Glutamatergic neuron (in vitro differentiated cells): ENCODE measurements around the gene VCP. TPM values are rescaled to one million over a fixed set of nuclear protein-coding genes. Genes with fewer than 3 reads are reported as not detected.

Experiments
- DNase-seq: peaks from one replicate; pipeline ENCODE4 v3.0.0; 2022
- H3K27ac Mint-ChIP-seq: one replicate; pipeline ENCODE4 v1.8.0; 2020; ENCODE audit warnings: mild to moderate bottlenecking, mixed read lengths, inconsistent platforms; ENCODE audit not compliant: unreplicated experiment
- H3K27me3 Mint-ChIP-seq: one replicate; pipeline ENCODE4 v1.8.0; 2020; ENCODE audit warnings: mild to moderate bottlenecking, moderate library complexity, mixed read lengths, inconsistent platforms; ENCODE audit not compliant: unreplicated experiment
- H3K36me3 Mint-ChIP-seq: one replicate; pipeline ENCODE4 v1.8.0; 2020; ENCODE audit warnings: mild to moderate bottlenecking, mixed read lengths, inconsistent platforms; ENCODE audit not compliant: unreplicated experiment
- H3K4me1 Mint-ChIP-seq: one replicate; pipeline ENCODE4 v1.8.0; 2020; ENCODE audit warnings: mild to moderate bottlenecking, low read depth, mixed read lengths, inconsistent platforms; ENCODE audit not compliant: unreplicated experiment
- H3K4me3 Mint-ChIP-seq: one replicate; pipeline ENCODE4 v1.8.0; 2020; ENCODE audit warnings: mild to moderate bottlenecking, mixed read lengths, inconsistent platforms; ENCODE audit not compliant: unreplicated experiment
- H3K9me3 Mint-ChIP-seq: one replicate; pipeline ENCODE4 v1.8.0; 2020; ENCODE audit warnings: mild to moderate bottlenecking, moderate library complexity, mixed read lengths, inconsistent platforms; ENCODE audit not compliant: unreplicated experiment
- CTCF ChIP-seq: fragments of 200-600 bp; sonication (generic); IDR thresholded peaks from one replicate; pipeline ENCODE4 v1.5.0; 2021; ENCODE audit not compliant: partially characterized antibody, unreplicated experiment
- total RNA-seq: library from RNA; stranded (reverse); fragmentation: NEBNext Ultra II Directional; extraction: Animal tissue kit (Norgen Biotek cat#: 25700); gene quantifications from one replicate; pipeline ENCODE4 v1.2.1, GENCODE V29; 2021; ENCODE audit not compliant: unreplicated experiment

VCP gene
- total RNA-seq, 1 donor from 2014 or later: 297 TPM

GRCh38 chr9:35105571-35106342, 33.3 kb upstream of the VCP start:
- Mint-ChIP-seq H3K4me1 (peaks cover 28% of the 10 kb centered on the region), H3K27ac (no peak overlapping the region), H3K27me3 (peaks cover 8% of the 10 kb centered on the region), H3K36me3 (no peaks in the 10 kb centered on the region), H3K9me3 (peaks cover 14% of the 10 kb centered on the region), H3K4me3 (no peak overlapping the region)
- no peak for DNase-seq
- TF ChIP-seq CTCF: no peak

- Mint-ChIP-seq H3K4me1 (peaks cover 25% of the 10 kb centered on the region), H3K27me3 (peaks cover 8% of the 10 kb centered on the region), H3K27ac (peak overlapping the region; percentile 22), H3K4me3 (peak overlapping the region; percentile 7), H3K36me3 (no peaks in the 10 kb centered on the region), H3K9me3 (peaks cover 13% of the 10 kb centered on the region)
- TF ChIP-seq CTCF: no peak
- no peak for DNase-seq
Observed at GRCh38 chr9:35105126-35105525, 32.7 kb upstream of the VCP start.

- H3K4me1 Mint-ChIP-seq: peaks cover 23% of the 10 kb centered on the region
- no peaks in the 10 kb centered on the region for H3K36me3 Mint-ChIP-seq
- peaks cover 12% of the 10 kb centered on the region for H3K9me3 Mint-ChIP-seq
- no peak for DNase-seq
- H3K27ac Mint-ChIP-seq: no peak overlapping the region
- TF ChIP-seq CTCF: no peak
- no peak overlapping the region for H3K4me3 Mint-ChIP-seq
- H3K27me3 Mint-ChIP-seq: peaks cover 8% of the 10 kb centered on the region
Observed at GRCh38 chr9:35104586-35104985, 32.2 kb upstream of the VCP start.

GRCh38 chr9:35103660-35104191, 31.3 kb upstream of the VCP start:
- no peaks in the 10 kb centered on the region for H3K36me3 Mint-ChIP-seq
- H3K4me1 Mint-ChIP-seq: peaks cover 22% of the 10 kb centered on the region
- H3K27ac Mint-ChIP-seq: peak overlapping the region; percentile 86
- H3K9me3 Mint-ChIP-seq: peaks cover 12% of the 10 kb centered on the region
- peaks cover 8% of the 10 kb centered on the region for H3K27me3 Mint-ChIP-seq
- H3K4me3 Mint-ChIP-seq: peak overlapping the region; percentile 96
- DNase-seq: no peak
- no peak for TF ChIP-seq CTCF
